DND-41 (cell line): ENCODE measurements around the gene CARD9.

Experiments
- EZH2 ChIP-seq: IDR thresholded peaks from 3 replicates; pipeline ENCODE4 v1.6.1; 2012; ENCODE audit warnings: borderline replicate concordance, low read depth, mild to moderate bottlenecking, moderate library complexity, low read length, inconsistent platforms; ENCODE audit not compliant: severe bottlenecking
- TF ChIP-seq, protein P1 (sequence below): IDR thresholded peaks from 2 replicates; pipeline ENCODE4 v1.5.1; 2012; ENCODE audit warnings: borderline replicate concordance, low read length, moderate library complexity, mild to moderate bottlenecking; ENCODE audit not compliant: poor library complexity, severe bottlenecking; ENCODE audit errors: extremely low read depth

DNA sequence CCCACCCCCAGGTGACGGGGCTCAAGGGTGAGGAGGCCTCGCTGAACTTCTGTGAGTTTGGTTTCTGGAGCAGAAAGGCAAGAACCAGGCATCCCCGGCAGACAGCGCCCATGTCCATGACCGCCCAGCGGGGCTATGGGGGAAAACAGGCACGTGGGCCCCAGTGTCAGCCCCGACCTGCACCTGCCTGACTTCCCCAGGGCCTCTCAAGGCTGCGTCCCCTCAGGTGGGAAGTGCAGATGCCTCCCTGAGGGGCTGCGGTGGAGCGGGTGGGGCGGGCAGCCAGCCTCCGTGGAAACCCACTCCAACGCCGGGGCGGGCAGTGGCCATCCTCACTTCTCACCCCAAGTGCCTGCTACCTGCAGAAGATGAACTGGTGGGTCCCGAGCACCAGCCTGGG is 6.9 kb upstream of the CARD9 start:
- TF ChIP-seq, protein P1, sequence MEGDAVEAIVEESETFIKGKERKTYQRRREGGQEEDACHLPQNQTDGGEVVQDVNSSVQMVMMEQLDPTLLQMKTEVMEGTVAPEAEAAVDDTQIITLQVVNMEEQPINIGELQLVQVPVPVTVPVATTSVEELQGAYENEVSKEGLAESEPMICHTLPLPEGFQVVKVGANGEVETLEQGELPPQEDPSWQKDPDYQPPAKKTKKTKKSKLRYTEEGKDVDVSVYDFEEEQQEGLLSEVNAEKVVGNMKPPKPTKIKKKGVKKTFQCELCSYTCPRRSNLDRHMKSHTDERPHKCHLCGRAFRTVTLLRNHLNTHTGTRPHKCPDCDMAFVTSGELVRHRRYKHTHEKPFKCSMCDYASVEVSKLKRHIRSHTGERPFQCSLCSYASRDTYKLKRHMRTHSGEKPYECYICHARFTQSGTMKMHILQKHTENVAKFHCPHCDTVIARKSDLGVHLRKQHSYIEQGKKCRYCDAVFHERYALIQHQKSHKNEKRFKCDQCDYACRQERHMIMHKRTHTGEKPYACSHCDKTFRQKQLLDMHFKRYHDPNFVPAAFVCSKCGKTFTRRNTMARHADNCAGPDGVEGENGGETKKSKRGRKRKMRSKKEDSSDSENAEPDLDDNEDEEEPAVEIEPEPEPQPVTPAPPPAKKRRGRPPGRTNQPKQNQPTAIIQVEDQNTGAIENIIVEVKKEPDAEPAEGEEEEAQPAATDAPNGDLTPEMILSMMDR, result no peak
- TF ChIP-seq EZH2, result no peak
